Astrocyte of the cerebellum (primary cell): ENCODE data around the gene PRR7.

Experiments
- DNase-seq: peaks from one replicate; pipeline ENCODE4 v3.0.0-alpha.2; 2011; ENCODE audit warnings: low read depth
- H3K4me3 ChIP-seq: 2 replicates; pipeline ENCODE4 v1.5.1; 2011; ENCODE audit warnings: mild to moderate bottlenecking, low read depth, low read length, moderate library complexity
- in situ Hi-C: cut with HindIII; loops from 2 replicates; pipeline ENCODE4 v1.10.0; 2017; ENCODE audit warnings: low sequenced_read_pairs
- TF ChIP-seq, protein P1 (sequence below): IDR thresholded peaks from 2 replicates; pipeline ENCODE4 v1.5.1; 2012; ENCODE audit warnings: low read length, low read depth, moderate library complexity, mild to moderate bottlenecking; ENCODE audit errors: missing control alignments

PRR7 gene

GRCh38 chr5:177428574-177429217, 17.9 kb upstream of the PRR7 start:
- in situ Hi-C loops, result no loop called here
- H3K4me3 ChIP-seq, result no peak overlapping the region
- no peak for DNase-seq
- TF ChIP-seq, protein P1, sequence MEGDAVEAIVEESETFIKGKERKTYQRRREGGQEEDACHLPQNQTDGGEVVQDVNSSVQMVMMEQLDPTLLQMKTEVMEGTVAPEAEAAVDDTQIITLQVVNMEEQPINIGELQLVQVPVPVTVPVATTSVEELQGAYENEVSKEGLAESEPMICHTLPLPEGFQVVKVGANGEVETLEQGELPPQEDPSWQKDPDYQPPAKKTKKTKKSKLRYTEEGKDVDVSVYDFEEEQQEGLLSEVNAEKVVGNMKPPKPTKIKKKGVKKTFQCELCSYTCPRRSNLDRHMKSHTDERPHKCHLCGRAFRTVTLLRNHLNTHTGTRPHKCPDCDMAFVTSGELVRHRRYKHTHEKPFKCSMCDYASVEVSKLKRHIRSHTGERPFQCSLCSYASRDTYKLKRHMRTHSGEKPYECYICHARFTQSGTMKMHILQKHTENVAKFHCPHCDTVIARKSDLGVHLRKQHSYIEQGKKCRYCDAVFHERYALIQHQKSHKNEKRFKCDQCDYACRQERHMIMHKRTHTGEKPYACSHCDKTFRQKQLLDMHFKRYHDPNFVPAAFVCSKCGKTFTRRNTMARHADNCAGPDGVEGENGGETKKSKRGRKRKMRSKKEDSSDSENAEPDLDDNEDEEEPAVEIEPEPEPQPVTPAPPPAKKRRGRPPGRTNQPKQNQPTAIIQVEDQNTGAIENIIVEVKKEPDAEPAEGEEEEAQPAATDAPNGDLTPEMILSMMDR, result no peak

GRCh38 chr5:177429248-177430040, 17.2 kb upstream of the PRR7 start:
- TF ChIP-seq, protein P1, result no peak
- in situ Hi-C loops, result no loop called here
- no peak overlapping the region for H3K4me3 ChIP-seq
- DNase-seq, result no peak

DNA sequence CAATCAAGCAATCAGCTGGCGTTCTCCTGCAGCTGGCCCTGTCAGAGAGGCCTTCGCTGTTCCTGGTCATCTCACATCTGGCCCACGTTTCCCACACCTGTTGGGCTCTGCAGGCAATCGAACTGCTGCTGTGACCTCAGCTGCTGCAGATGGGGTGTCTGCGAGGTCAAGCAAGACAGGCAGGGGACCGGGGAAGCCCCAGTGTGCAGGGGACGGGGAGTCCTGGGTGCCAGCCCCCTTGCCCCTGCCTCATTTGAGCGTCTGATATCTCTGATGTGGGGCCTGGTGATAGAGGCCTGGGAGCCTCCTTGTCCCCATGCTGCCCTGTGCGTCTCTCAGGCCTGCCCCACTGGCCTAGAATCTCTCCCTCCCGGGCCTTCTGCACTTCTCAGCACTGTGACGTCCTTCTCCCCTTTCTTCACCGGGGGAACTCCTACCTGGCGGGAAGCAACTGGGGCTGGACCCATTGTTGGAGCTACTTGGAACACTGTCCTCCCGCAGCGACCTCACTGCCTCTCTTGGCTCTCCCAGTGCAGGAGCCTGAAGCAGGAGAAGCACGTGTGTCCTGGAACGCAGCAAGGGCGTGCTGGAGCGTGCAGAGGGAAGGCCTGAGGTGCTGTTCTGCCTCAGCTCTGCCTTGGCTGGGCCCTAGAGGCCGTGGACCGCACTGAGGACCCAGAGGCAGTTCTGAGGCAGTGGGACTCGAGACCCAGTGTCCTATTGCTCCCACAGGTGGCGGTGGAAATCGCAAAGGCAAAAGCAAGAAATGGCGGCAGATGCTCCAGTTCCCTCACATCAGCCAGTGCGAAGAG, 16.3 kb upstream of the PRR7 start:
- no peak overlapping the region for H3K4me3 ChIP-seq
- TF ChIP-seq, protein P1, result no peak
- in situ Hi-C loops, result no loop called here
- no peak for DNase-seq

DNA sequence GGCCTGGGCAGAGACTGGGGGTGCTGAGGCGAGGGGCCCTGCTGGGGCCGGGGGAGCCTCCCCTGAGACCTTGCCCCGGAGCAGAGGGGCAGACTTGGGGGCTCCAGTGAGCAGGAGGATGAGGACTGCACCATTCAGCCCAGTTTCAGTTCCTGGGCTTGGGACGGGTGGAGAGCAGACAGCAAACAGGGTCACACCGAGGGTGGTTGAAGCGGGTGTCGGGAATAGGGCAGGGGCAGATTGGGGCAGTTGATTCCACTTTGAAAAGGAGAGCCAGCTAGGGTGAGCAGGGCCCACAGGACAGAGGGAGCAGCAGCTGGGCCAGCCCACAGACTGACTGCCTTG, 15.7 kb upstream of the PRR7 start:
- TF ChIP-seq, protein P1, result no peak
- DNase-seq, result no peak
- no peak overlapping the region for H3K4me3 ChIP-seq
- in situ Hi-C loops, result no loop called here

DNA sequence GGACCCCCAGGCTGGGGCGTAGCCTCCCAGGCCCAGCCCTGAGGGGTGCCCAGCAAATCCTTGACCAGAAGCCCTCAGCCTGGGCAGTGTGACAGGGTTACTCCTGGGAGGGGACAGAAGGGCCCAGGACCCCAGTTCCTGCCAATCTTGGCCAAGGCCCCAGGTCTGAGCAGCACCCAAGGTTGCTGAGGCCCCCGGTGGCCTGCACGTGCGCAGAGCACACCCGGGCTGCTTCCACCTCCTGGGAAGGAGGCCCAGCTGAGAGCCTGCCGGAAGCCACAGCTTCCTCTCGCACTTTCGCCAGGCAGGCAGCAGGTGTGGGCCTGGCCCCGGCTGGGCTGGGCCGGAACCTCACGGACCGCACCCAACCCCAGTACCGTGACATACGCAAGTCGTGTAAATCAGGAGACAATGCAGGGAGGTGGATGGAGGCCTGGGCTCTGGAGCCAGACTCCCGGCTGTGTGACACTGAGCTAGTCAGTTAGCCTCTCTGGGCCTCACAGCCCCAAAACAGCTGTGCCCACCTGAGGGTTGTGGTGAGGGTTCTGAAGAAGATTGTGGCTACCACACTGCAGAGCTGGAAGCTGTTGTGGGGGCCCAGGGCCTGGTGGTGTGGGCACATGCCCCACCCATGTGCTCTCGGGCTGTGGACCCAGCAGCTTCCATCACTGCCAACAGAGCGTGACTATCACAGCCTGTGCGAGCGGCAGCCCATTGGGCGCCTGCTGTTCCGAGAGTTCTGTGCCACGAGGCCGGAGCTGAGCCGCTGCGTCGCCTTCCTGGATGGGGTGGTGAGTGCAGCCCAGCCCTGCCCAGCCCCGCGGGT, 15.1 kb upstream of the PRR7 start:
- no peak overlapping the region for H3K4me3 ChIP-seq
- TF ChIP-seq, protein P1, result no peak
- no peak for DNase-seq
- in situ Hi-C loops, result no loop called here
